Tibial nerve (tissue), 4 donors: ENCODE data around the gene GOLGA2.

ENCODE experiments used
- CTCF ChIP-seq, 5 experiments: fragments of 200-600 bp in 3 of 5; fragments of 450-650 bp in 2 of 5; sonication (generic) in 3 of 5; IDR thresholded peaks; one replicate each; pipeline ENCODE4 v1.5.1; 2016 to 2019; ENCODE audit warnings: antibody characterized with exemption in 5 of 5, mild to moderate bottlenecking in 3 of 5, moderate library complexity in 2 of 5
- EP300 ChIP-seq, 2 donors: sonication (generic); formaldehyde crosslinking; IDR thresholded peaks; one replicate each; pipeline ENCODE4 v1.6.1; 2017; ENCODE audit warnings: antibody characterized with exemption in 2 of 2, mild to moderate bottlenecking in 1 of 2
- POLR2A ChIP-seq, 2 donors: fragments of 450-650 bp; IDR thresholded peaks; one replicate each; pipeline ENCODE4 v1.6.1; 2017; ENCODE audit warnings: antibody characterized with exemption in 2 of 2, mild to moderate bottlenecking in 2 of 2, moderate library complexity in 2 of 2

GRCh38 chr9:128232528-128233428, 43.0 kb downstream of the GOLGA2 start:
- TF ChIP-seq CTCF (IDR thresholded peaks at IDR 0.05) (no peak), EP300 (IDR thresholded peaks at IDR 0.05) (no peak), POLR2A (IDR thresholded peaks at IDR 0.05) (no peak)
